HuH-7 (cell line): ENCODE results near the gene ZIC2.
"Not testable (repeated sequence)": the region's sequence is repeated elsewhere in the genome, so short reads cannot be mapped to it uniquely, and the experiment has no call there.

ENCODE experiments used
- DNase-seq: peaks from one replicate; pipeline ENCODE4 v3.0.0; 2011; ENCODE audit warnings: low spot score

The ZIC2 gene

DNA sequence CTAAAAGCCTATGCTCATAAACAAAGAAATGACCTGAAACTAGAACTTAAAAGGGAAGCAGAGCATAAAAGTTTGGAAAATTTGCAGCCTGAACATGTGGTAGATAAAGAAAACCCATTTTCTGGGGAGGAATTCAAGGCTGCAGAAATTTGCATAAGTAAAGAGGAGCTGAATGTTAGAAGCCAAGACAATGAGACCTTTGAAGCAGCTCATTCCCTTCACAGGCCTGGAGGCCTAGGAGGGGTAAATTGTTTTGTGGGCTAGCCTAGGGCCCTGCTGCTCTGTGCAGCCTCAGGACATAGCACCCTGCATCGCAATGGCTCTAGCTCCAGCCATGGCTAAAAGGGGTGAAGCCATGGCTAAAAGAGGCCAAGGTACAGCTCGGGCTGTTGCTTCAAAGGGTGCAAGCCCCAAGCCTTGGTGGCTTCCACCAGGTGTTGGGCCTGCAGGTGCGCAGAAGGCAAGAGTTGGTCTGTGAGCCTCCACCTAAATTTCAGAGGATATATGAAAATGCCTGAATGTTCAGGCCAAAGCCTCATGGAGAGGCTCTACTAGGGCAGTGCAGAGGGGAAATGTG is 38.3 kb downstream of the ZIC2 start:
- DNase-seq, result no peak

DNA sequence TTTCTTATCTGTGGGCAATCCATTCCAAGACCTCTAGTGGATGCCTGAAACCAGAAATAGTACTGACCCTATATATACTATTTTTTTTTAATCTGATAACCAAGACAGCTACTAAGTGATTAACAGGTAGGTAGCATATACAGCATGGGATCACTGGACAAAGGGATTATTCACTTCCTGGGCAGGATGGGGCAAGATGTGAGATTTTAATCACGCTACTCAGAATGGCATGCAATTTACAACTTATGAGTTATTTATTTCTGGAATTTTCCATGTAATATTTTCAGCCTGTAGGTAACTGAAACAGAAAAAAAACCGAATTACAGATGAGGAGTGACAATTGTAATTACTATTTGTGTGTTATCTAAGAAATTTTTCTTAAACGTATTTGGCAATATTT is 41.2 kb downstream of the ZIC2 start:
- DNase-seq, result no peak

DNA sequence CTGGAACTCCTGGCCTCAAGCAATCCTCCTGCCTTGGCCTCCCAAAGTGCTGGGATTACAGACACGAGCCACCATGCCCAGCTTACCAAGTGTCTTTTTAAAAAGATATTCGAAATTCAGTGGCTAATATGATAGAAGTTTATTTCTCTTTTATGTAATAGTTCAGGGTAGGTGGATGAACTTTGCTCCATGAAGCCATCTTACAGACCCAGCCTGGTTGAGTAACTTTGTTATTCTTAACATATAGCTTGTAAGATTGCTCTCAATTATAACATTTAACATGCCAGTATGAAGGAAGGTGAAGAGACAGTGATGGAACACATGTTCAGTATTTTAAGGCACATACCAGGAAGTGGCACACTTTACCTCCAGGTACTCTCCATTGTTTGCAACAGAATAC is 42.4 kb downstream of the ZIC2 start:
- no peak for DNase-seq

DNA sequence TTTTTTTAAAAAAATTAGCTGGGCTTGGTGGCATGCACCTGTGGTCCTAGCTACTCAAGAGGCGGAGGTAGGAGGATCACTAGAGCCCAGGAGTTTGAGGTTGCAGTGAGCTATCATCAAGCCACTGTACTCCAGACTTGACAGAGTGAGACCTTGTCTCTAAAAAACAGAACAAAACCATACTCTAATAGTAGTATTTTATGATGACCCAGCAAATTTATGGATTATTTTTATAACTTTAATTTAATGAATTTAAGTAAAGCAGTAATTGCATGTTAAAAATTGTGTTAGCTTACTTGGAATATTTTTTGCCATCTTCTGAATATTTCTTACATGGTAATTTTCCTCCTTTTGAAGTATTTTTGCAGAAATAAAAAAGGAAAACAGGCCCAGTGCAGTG is 48.3 kb downstream of the ZIC2 start:
- DNase-seq, result no peak

DNA sequence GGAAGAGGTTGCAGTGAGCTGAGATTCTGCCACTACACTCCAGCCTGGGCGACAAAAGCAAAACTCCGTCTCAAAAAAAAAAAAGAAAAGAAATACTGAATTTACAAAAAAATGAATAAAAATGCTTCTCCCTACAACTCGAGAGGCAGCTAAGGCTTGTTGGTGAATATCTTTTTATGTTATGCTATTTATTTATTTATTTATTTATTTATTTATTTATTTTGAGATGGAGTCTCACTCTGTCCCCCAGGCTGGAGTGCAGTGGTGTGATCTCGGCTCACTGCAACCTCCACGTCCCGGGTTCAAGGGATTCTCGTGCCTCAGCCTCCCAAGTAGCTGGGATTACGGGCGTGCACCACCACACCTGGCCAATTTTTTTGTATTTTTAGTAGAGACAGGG is 51.1 kb downstream of the ZIC2 start:
- not testable (repeated sequence) for DNase-seq

DNA sequence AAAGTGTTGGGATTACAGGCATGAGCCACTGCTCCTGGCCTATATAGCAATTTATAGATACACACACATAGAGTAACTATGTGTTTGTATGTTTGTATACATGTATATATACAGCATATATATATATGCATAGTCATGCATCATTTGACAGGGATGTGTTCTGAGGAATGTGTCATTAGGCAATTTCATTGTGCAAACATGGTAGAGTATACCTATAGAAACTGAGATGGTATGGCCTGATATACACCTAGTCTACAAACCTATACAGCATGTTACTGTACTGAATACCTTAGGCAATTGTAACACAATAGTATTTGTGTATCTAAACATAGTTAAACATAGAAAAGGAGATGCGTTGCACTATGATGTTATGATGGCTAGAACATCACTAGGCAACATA is 54.4 kb downstream of the ZIC2 start:
- DNase-seq, result no peak
